Panc1 (cell line): ENCODE results near the gene PDLIM4. TPM values are rescaled to one million over a fixed set of nuclear protein-coding genes. Genes with fewer than 3 reads are reported as not detected.
A peak's percentile ranks its signal among the peaks of the same experiment; 100 is the strongest.

Experiments used
- ATAC-seq: fragments of 200-7000 bp; cut with Tn5 transposase; 2 replicates; pipeline ENCODE4 v1.9.1; 2020; ENCODE audit warnings: mild to moderate bottlenecking, moderate library complexity
- Bru-seq: library from RNA; stranded (reverse); fragments of 400-500 nt; gene quantifications from one replicate; lab custom pipeline; 2021; lab: Mats Ljungman, UMichigan
- BruChase-seq, 2 experiments: library from RNA; stranded (reverse); fragments of 400-500 nt; gene quantifications; one replicate each; lab custom pipeline; 2021; lab: Mats Ljungman, UMichigan
- BruUV-seq: library from RNA; stranded (reverse); fragments of 400-500 nt; replicated peaks from 2 replicates; lab custom pipeline; 2021; lab: Mats Ljungman, UMichigan
- CTCF ChIA-PET: fragments of 300-600 bp; sonication (Branson Sonifier 250); formaldehyde crosslinking; loops from one replicate; lab custom pipeline; 2022; ENCODE audit warnings: antibody characterized with exemption; lab: Charles Lee
- POLR2A ChIA-PET: fragments of 300-600 bp; sonication (Branson Sonifier 250); formaldehyde crosslinking; loops from one replicate; lab custom pipeline; 2022; ENCODE audit warnings: antibody characterized with exemption; lab: Charles Lee
- DNase-seq: peaks from one replicate; pipeline ENCODE4 v3.0.0-alpha.2; 2010; ENCODE audit warnings: low read depth, low spot score
- H3K27ac ChIP-seq: 2 replicates; pipeline ENCODE4 v1.5.1; 2011; ENCODE audit warnings: mild to moderate bottlenecking, low read length, inconsistent platforms
- H3K27me3 ChIP-seq: fragments of 200-500 bp; sonication (Bioruptor generic); 2 replicates; pipeline ENCODE4 v1.6.0; 2014; ENCODE audit warnings: low read length, inconsistent platforms; ENCODE audit not compliant: control insufficient read depth, insufficient read depth
- H3K36me3 ChIP-seq: fragments of 200-500 bp; sonication (Bioruptor generic); 2 replicates; pipeline ENCODE4 v1.5.1; 2014; ENCODE audit warnings: inconsistent platforms, mild to moderate bottlenecking, low read length, moderate library complexity; ENCODE audit not compliant: control insufficient read depth, insufficient read depth
- H3K4me1 ChIP-seq: 2 replicates; pipeline ENCODE4 v1.5.1; 2011; ENCODE audit warnings: inconsistent platforms, mild to moderate bottlenecking, low read length, moderate library complexity; ENCODE audit not compliant: control insufficient read depth, insufficient read depth
- H3K4me3 ChIP-seq, 2 experiments: 2 replicates each; pipeline ENCODE4 v1.5.1; 2011 to 2012; ENCODE audit warnings: low read depth in 2 of 2, low read length in 2 of 2, mild to moderate bottlenecking in 2 of 2, inconsistent platforms in 1 of 2, moderate library complexity in 1 of 2
- H3K9me3 ChIP-seq: fragments of 200-500 bp; sonication (Bioruptor generic); 2 replicates; pipeline ENCODE4 v1.5.1; 2014; ENCODE audit warnings: low read depth, mild to moderate bottlenecking, inconsistent platforms, low read length, moderate library complexity; ENCODE audit not compliant: control insufficient read depth, insufficient read depth
- POLR2AphosphoS5 ChIP-seq: IDR thresholded peaks from 2 replicates; pipeline ENCODE4 v1.6.1; 2012; ENCODE audit warnings: mild to moderate bottlenecking, low read depth, low read length, moderate library complexity
- SIN3A ChIP-seq: IDR thresholded peaks from 2 replicates; pipeline ENCODE4 v1.6.1; 2012; ENCODE audit warnings: low read depth, mild to moderate bottlenecking, low read length, moderate library complexity, borderline replicate concordance; ENCODE audit not compliant: insufficient read depth
- TCF7L2 ChIP-seq: IDR thresholded peaks from 2 replicates; pipeline ENCODE4 v1.6.1; 2011; ENCODE audit warnings: mild to moderate bottlenecking, low read depth, low read length, inconsistent platforms
- in situ Hi-C: cut with HindIII; loops from 2 replicates; pipeline ENCODE4 v1.10.0; 2016; ENCODE audit warnings: low sequenced_read_pairs, low pct_unique_long_range_greater_than_20kb
- intact Hi-C: fragments of 100-400 bp; cut with micrococcal nuclease; formaldehyde crosslinking; loops from one replicate; pipeline ENCODE4 v1.10.0; 2022; ENCODE audit not compliant: unreplicated experiment
- long read RNA-seq: library from polyadenylated mRNA; unstranded; transcript quantifications from one replicate; pipeline ENCODE4 v2.0.0, GENCODE V29; 2021; ENCODE audit not compliant: unreplicated experiment
- polyA plus RNA-seq: library from polyadenylated mRNA; unstranded; fragments of >200 nt; gene quantifications from one replicate; pipeline ENCODE4 v1.2.1, GENCODE V29; 2012; ENCODE audit warnings: missing spikeins; ENCODE audit not compliant: insufficient read length
- total RNA-seq: library from RNA; stranded (reverse); gene quantifications from one replicate; pipeline ENCODE4 v1.2.1, GENCODE V29; 2021; ENCODE audit not compliant: unreplicated experiment
- TF ChIP-seq, protein P1 (sequence below), 2 experiments: IDR thresholded peaks; 2 replicates each; pipeline ENCODE4 v1.6.1; 2011 to 2012; ENCODE audit warnings: low read depth in 2 of 2, control low read depth in 1 of 2, low read length in 1 of 2, mild to moderate bottlenecking in 1 of 2, moderate library complexity in 1 of 2; ENCODE audit not compliant: insufficient read depth in 1 of 2
- TF ChIP-seq, protein P2 (sequence below): fragments of 450-650 bp; IDR thresholded peaks from 2 replicates; pipeline ENCODE4 v1.5.1; 2017; ENCODE audit warnings: mild to moderate bottlenecking

Gene PDLIM4, protein sequence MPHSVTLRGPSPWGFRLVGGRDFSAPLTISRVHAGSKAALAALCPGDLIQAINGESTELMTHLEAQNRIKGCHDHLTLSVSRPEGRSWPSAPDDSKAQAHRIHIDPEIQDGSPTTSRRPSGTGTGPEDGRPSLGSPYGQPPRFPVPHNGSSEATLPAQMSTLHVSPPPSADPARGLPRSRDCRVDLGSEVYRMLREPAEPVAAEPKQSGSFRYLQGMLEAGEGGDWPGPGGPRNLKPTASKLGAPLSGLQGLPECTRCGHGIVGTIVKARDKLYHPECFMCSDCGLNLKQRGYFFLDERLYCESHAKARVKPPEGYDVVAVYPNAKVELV
- total RNA-seq (9.9 TPM), Bru-seq, nascent RNA (percentile 41 among the genes with signal in this experiment), BruChase-seq, experiment 1, labeled RNA remaining after a 2-hour chase (percentile 38 among the genes with signal in this experiment), BruChase-seq, experiment 2, labeled RNA remaining after a 6-hour chase (percentile 35 among the genes with signal in this experiment)
- 30.6 TPM for polyA plus RNA-seq
- long read RNA-seq, transcript PDLIM4-201 (7 exons, 2,282 nt) = major isoform, 17 of 23 reads
- long read RNA-seq, partial matches to known transcripts = 1 of 23 reads
- long read RNA-seq, other reads (novel, unspliced or antisense) = 5 of 23 reads

DNA sequence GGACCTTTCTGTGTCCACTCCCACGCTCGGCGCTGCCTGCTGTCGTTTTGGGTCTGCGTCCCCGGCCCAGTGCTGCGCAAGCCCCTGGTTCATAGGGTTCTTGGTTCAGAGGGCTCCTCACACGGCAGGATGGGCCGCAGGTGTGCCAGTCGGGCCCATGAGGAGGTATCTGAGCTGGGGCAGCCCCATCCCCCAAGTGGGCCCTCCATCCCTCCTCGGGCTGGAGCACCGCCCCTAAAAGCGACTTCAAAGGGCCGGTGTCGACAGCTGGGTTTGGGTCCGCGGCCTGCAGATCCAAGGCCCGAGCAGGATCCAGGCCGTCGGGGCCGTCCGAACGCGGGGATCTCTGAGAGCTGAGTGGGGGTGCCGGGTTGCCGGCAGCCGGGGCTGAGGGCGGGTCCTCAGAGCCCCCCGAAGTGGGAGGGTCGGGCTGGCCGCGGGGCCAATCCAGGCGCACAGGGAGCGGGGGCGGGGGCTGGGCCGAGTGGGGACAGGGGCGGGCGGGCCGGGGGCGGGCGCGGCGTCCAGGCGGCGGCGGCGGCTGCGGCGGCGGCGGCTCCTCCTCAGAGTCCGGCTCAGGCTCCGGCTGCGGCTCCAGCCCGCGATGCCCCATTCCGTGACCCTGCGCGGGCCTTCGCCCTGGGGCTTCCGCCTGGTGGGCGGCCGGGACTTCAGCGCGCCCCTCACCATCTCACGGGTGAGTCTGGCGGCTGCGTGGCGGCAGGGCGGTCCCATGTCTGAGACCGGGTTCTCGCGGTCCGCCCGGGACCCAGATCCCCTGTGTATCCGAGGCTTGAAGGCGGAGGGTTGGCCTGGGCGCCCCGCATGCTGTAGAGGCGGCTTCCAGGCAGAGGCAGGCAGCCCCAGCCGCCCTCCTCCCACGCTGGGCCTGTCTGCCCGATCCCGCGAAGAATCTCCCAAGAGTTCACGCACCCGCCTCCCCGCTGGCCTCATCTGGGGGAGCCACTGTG lies at the start of gene PDLIM4:
PDLIM4 (plus strand) TSS at position 566 of the 971 bp plus-strand sequence; CDS start at position 605, 39 bp downstream.
- Histone ChIP-seq H3K4me3 (peak within 1 kb of the TSS; percentile 43 to 48), H3K4me1 (no peaks in the 10 kb centered on the region), H3K27me3 (no peaks in the 10 kb centered on the region), H3K9me3 (no peaks in the 10 kb centered on the region), H3K36me3 (no peaks in the 10 kb centered on the region), H3K27ac (peak within 1 kb of the TSS; percentile 68)
- in situ Hi-C loops = no loop called here
- intact Hi-C loops = no loop called here
- TF ChIP-seq SIN3A (no peak), TCF7L2 (peak; percentile 96)
- ATAC-seq = peak; percentile 73
- ChIA-PET POLR2A (no interaction called here), CTCF (no interaction called here)
- DNase-seq = no peak
- BruUV-seq = no TSS peak

DNA sequence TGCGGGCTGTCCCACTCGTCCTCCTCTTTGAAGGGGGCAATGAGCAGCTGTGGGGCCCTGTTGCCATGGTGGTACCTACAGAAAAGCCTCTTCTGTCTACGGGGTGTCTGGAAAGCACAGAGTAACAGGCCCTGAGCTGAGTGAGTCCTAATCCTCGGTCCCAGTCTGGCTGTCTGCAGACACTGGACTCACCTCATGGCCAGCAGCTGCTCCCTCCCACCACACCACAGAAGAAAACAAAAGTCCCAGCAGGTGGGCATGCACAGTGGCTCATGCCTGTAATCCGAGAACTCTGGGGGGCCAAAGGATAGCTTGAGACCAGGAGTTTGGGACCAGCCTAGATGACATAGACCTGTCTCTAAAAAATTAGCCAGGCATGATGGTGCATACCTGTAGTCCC lies 49.7 kb upstream of the PDLIM4 start:
- ChIA-PET POLR2A (no interaction called here), CTCF (no interaction called here)
- TF ChIP-seq SIN3A (no peak), POLR2AphosphoS5 (no peak)
- no peaks in the 10 kb centered on the region for H3K36me3 ChIP-seq
- no peak for ATAC-seq
- H3K27me3 ChIP-seq = no peaks in the 10 kb centered on the region
- no peak overlapping the region for H3K4me3 ChIP-seq
- no TSS peak for BruUV-seq
- H3K9me3 ChIP-seq = no peaks in the 10 kb centered on the region
- H3K27ac ChIP-seq = no peak overlapping the region
- intact Hi-C loops = no loop called here
- no peaks in the 10 kb centered on the region for H3K4me1 ChIP-seq
- DNase-seq = no peak
- in situ Hi-C loops = no loop called here

DNA sequence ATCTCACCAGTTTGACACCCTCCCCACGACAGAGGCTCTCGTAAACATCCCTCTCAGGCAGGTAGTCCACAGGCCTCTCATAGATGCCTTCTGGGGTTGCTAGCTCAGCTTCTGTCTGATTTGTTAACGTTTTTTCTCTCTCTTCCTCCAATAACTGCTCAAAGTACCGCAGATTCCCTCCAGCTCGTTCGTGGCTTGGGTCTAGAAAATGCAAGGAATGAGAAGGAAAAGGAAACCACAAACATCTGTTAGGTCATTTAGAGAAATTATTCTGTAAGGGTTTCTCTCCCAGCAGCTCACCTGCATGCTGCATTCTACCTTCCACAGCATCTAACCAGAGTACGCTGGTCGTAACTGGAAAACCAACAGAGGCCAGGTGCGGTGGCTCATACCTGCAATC lies 48.4 kb upstream of the PDLIM4 start:
- ATAC-seq (no peak), DNase-seq (no peak)
- POLR2A ChIA-PET = no interaction called here
- BruUV-seq = no TSS peak
- TF ChIP-seq TCF7L2 (no peak), SIN3A (no peak), POLR2AphosphoS5 (no peak)
- TF ChIP-seq, protein P1, sequence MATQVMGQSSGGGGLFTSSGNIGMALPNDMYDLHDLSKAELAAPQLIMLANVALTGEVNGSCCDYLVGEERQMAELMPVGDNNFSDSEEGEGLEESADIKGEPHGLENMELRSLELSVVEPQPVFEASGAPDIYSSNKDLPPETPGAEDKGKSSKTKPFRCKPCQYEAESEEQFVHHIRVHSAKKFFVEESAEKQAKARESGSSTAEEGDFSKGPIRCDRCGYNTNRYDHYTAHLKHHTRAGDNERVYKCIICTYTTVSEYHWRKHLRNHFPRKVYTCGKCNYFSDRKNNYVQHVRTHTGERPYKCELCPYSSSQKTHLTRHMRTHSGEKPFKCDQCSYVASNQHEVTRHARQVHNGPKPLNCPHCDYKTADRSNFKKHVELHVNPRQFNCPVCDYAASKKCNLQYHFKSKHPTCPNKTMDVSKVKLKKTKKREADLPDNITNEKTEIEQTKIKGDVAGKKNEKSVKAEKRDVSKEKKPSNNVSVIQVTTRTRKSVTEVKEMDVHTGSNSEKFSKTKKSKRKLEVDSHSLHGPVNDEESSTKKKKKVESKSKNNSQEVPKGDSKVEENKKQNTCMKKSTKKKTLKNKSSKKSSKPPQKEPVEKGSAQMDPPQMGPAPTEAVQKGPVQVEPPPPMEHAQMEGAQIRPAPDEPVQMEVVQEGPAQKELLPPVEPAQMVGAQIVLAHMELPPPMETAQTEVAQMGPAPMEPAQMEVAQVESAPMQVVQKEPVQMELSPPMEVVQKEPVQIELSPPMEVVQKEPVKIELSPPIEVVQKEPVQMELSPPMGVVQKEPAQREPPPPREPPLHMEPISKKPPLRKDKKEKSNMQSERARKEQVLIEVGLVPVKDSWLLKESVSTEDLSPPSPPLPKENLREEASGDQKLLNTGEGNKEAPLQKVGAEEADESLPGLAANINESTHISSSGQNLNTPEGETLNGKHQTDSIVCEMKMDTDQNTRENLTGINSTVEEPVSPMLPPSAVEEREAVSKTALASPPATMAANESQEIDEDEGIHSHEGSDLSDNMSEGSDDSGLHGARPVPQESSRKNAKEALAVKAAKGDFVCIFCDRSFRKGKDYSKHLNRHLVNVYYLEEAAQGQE (IDR thresholded peaks at IDR 0.05; ENCODE audit: insufficient read depth in 1 of 2, low read depth in 2 of 2, low read length in 1 of 2) = no peak
- TF ChIP-seq, protein P2, sequence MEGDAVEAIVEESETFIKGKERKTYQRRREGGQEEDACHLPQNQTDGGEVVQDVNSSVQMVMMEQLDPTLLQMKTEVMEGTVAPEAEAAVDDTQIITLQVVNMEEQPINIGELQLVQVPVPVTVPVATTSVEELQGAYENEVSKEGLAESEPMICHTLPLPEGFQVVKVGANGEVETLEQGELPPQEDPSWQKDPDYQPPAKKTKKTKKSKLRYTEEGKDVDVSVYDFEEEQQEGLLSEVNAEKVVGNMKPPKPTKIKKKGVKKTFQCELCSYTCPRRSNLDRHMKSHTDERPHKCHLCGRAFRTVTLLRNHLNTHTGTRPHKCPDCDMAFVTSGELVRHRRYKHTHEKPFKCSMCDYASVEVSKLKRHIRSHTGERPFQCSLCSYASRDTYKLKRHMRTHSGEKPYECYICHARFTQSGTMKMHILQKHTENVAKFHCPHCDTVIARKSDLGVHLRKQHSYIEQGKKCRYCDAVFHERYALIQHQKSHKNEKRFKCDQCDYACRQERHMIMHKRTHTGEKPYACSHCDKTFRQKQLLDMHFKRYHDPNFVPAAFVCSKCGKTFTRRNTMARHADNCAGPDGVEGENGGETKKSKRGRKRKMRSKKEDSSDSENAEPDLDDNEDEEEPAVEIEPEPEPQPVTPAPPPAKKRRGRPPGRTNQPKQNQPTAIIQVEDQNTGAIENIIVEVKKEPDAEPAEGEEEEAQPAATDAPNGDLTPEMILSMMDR = no peak
- Histone ChIP-seq H3K27me3 (no peaks in the 10 kb centered on the region), H3K36me3 (no peaks in the 10 kb centered on the region), H3K4me1 (no peaks in the 10 kb centered on the region), H3K9me3 (no peaks in the 10 kb centered on the region), H3K4me3 (no peak overlapping the region), H3K27ac (no peak overlapping the region)
- in situ Hi-C loops (no loop called here), intact Hi-C loops (no loop called here)
- CTCF ChIA-PET = interaction anchor here (0.6 kb wide), 1 partner anchor 290 kb away, joined by 3 read pairs; no protein-coding TSS in a partner anchor
